ENCODE data around the gene PITPNC1.
"Not testable (repeated sequence)": the region's sequence is repeated elsewhere in the genome, so short reads cannot be mapped to it uniquely, and the experiment has no call there.

Gene PITPNC1

GRCh38 chr17:67430515-67430914 is 53.4 kb downstream of the PITPNC1 start:
- H3K4ac ChIP-seq (ENCODE audit: low read length); H3K27ac ChIP-seq (replicated peaks; ENCODE audit: low read length); H3K23ac ChIP-seq (ENCODE audit: low read depth, low read length, poor library complexity); H2BK12ac ChIP-seq (ENCODE audit: low read length); H4K8ac ChIP-seq (ENCODE audit: low read depth, low read length); H3K9me3 ChIP-seq (replicated peaks in 1 of 2; ENCODE audit: control insufficient read depth in 2 of 2, insufficient read depth in 1 of 2, low read depth in 1 of 2, low read length in 2 of 2); H2BK15ac ChIP-seq (ENCODE audit: low read length); H4K91ac ChIP-seq (ENCODE audit: low read depth, low read length, poor library complexity); DNase-seq (ENCODE audit: low spot score); H2BK120ac ChIP-seq (ENCODE audit: low read depth, low read length); H3K4me3 ChIP-seq (ENCODE audit: low read length in 2 of 2); H3K36me3 ChIP-seq (replicated peaks in 1 of 2; ENCODE audit: control insufficient read depth in 2 of 2, insufficient read depth in 2 of 2, low read length in 2 of 2); H2AK5ac ChIP-seq (ENCODE audit: low read depth, low read length); H3K18ac ChIP-seq (ENCODE audit: low read length); H3K4me1 ChIP-seq (ENCODE audit: control insufficient read depth in 2 of 2, insufficient read depth in 1 of 2, low read depth in 1 of 2, low read length in 2 of 2); H3K9ac ChIP-seq (ENCODE audit: low read depth, low read length, poor library complexity); H2AFZ ChIP-seq (ENCODE audit: low read length); H3K14ac ChIP-seq (ENCODE audit: low read length); H3K27me3 ChIP-seq (ENCODE audit: control insufficient read depth in 3 of 3, insufficient read depth in 3 of 3, low read depth in 1 of 3, low read length in 3 of 3); H3K4me2 ChIP-seq (ENCODE audit: insufficient read depth, low read length, poor library complexity, severe bottlenecking); H2BK5ac ChIP-seq (ENCODE audit: low read length); H3K79me1 ChIP-seq (ENCODE audit: low read depth, low read length): not testable (repeated sequence)
- WGBS, 2 donors (ENCODE audit: extremely low coverage in 2 of 2, insufficient read length in 2 of 2, insufficient replicate concordance in 1 of 2), result no CpG with 5 or more reads among the region's 4 CpGs

GRCh38 chr17:67431249-67432015 is 54.4 kb downstream of the PITPNC1 start:
- H2AK5ac ChIP-seq (ENCODE audit: low read depth, low read length), result no peak overlapping the region
- no peak overlapping the region for H3K4ac ChIP-seq (ENCODE audit: low read length)
- H3K23ac ChIP-seq (ENCODE audit: low read depth, low read length, poor library complexity), result no peak overlapping the region
- H3K9me3 ChIP-seq (replicated peaks in 1 of 2; ENCODE audit: control insufficient read depth in 2 of 2, insufficient read depth in 1 of 2, low read depth in 1 of 2, low read length in 2 of 2), result no peaks in the 10 kb centered on the region
- H2BK12ac ChIP-seq (ENCODE audit: low read length), result no peak overlapping the region
- H3K79me1 ChIP-seq (ENCODE audit: low read depth, low read length), result no peaks in the 10 kb centered on the region
- no peak overlapping the region for H3K27ac ChIP-seq (replicated peaks; ENCODE audit: low read length)
- no CpG with 5 or more reads among the region's 9 CpGs for WGBS, 2 donors (ENCODE audit: extremely low coverage in 2 of 2, insufficient read length in 2 of 2, insufficient replicate concordance in 1 of 2)
- no peak overlapping the region for H4K91ac ChIP-seq (ENCODE audit: low read depth, low read length, poor library complexity)
- H4K8ac ChIP-seq (ENCODE audit: low read depth, low read length), result no peak overlapping the region
- H2AFZ ChIP-seq (ENCODE audit: low read length), result no peak overlapping the region
- H3K18ac ChIP-seq (ENCODE audit: low read length), result no peak overlapping the region
- no peak overlapping the region for H2BK120ac ChIP-seq (ENCODE audit: low read depth, low read length)
- no peak overlapping the region for H3K14ac ChIP-seq (ENCODE audit: low read length)
- DNase-seq (ENCODE audit: low spot score), result no peak
- H3K27me3 ChIP-seq (ENCODE audit: control insufficient read depth in 3 of 3, insufficient read depth in 3 of 3, low read depth in 1 of 3, low read length in 3 of 3), result no peaks in the 10 kb centered on the region
- no peak overlapping the region for H2BK5ac ChIP-seq (ENCODE audit: low read length)
- H3K4me3 ChIP-seq (ENCODE audit: low read length in 2 of 2), result no peak overlapping the region
- H3K4me1 ChIP-seq (ENCODE audit: control insufficient read depth in 2 of 2, insufficient read depth in 1 of 2, low read depth in 1 of 2, low read length in 2 of 2), result no peaks in the 10 kb centered on the region
- no peak overlapping the region for H3K4me2 ChIP-seq (ENCODE audit: insufficient read depth, low read length, poor library complexity, severe bottlenecking)
- H2BK15ac ChIP-seq (ENCODE audit: low read length), result no peak overlapping the region
- no peak overlapping the region for H3K9ac ChIP-seq (ENCODE audit: low read depth, low read length, poor library complexity)
- no peaks in the 10 kb centered on the region for H3K36me3 ChIP-seq (replicated peaks in 1 of 2; ENCODE audit: control insufficient read depth in 2 of 2, insufficient read depth in 2 of 2, low read length in 2 of 2)

GRCh38 chr17:67433248-67433924 is 56.3 kb downstream of the PITPNC1 start:
- no peak overlapping the region for H3K18ac ChIP-seq (ENCODE audit: low read length)

GRCh38 chr17:67434061-67434525 is 57.0 kb downstream of the PITPNC1 start:
- Histone ChIP-seq H2BK15ac (ENCODE audit: low read length) (no peak overlapping the region), H3K27ac (replicated peaks; ENCODE audit: low read length) (no peak overlapping the region), H3K14ac (ENCODE audit: low read length) (no peak overlapping the region), H3K18ac (ENCODE audit: low read length) (peak overlapping the region; percentile 72), H3K23ac (ENCODE audit: low read depth, low read length, poor library complexity) (no peak overlapping the region), H3K27me3 (ENCODE audit: control insufficient read depth in 3 of 3, insufficient read depth in 3 of 3, low read depth in 1 of 3, low read length in 3 of 3) (no peaks in the 10 kb centered on the region), H2BK120ac (ENCODE audit: low read depth, low read length) (no peak overlapping the region), H2AFZ (ENCODE audit: low read length) (no peak overlapping the region), H3K4me2 (ENCODE audit: insufficient read depth, low read length, poor library complexity, severe bottlenecking) (no peak overlapping the region), H3K4me1 (ENCODE audit: control insufficient read depth in 2 of 2, insufficient read depth in 1 of 2, low read depth in 1 of 2, low read length in 2 of 2) (peaks cover 2% of the 10 kb centered on the region in 2 donors), H3K36me3 (replicated peaks in 1 of 2; ENCODE audit: control insufficient read depth in 2 of 2, insufficient read depth in 2 of 2, low read length in 2 of 2) (no peaks in the 10 kb centered on the region), H2AK5ac (ENCODE audit: low read depth, low read length) (no peak overlapping the region), H3K9ac (ENCODE audit: low read depth, low read length, poor library complexity) (no peak overlapping the region), H4K91ac (ENCODE audit: low read depth, low read length, poor library complexity) (no peak overlapping the region), H4K8ac (ENCODE audit: low read depth, low read length) (no peak overlapping the region), H2BK12ac (ENCODE audit: low read length) (no peak overlapping the region), H2BK5ac (ENCODE audit: low read length) (no peak overlapping the region), H3K4me3 (ENCODE audit: low read length in 2 of 2) (no peak overlapping the region), H3K9me3 (replicated peaks in 1 of 2; ENCODE audit: control insufficient read depth in 2 of 2, insufficient read depth in 1 of 2, low read depth in 1 of 2, low read length in 2 of 2) (no peaks in the 10 kb centered on the region), H3K79me1 (ENCODE audit: low read depth, low read length) (no peaks in the 10 kb centered on the region), H3K4ac (ENCODE audit: low read length) (no peak overlapping the region)
- no CpG with 5 or more reads among the region's 6 CpGs for WGBS, 2 donors (ENCODE audit: extremely low coverage in 2 of 2, insufficient read length in 2 of 2, insufficient replicate concordance in 1 of 2)
- no peak for DNase-seq (ENCODE audit: low spot score)

More at GRCh38 chr17:67433248-67433924, 56.3 kb downstream of the PITPNC1 start:
- Histone ChIP-seq H2AFZ (ENCODE audit: low read length) (no peak overlapping the region), H3K23ac (ENCODE audit: low read depth, low read length, poor library complexity) (no peak overlapping the region), H3K27ac (replicated peaks; ENCODE audit: low read length) (no peak overlapping the region), H2AK5ac (ENCODE audit: low read depth, low read length) (no peak overlapping the region), H3K4me2 (ENCODE audit: insufficient read depth, low read length, poor library complexity, severe bottlenecking) (no peak overlapping the region), H4K8ac (ENCODE audit: low read depth, low read length) (no peak overlapping the region), H3K4ac (ENCODE audit: low read length) (no peak overlapping the region), H3K36me3 (replicated peaks in 1 of 2; ENCODE audit: control insufficient read depth in 2 of 2, insufficient read depth in 2 of 2, low read length in 2 of 2) (no peaks in the 10 kb centered on the region), H3K9me3 (replicated peaks in 1 of 2; ENCODE audit: control insufficient read depth in 2 of 2, insufficient read depth in 1 of 2, low read depth in 1 of 2, low read length in 2 of 2) (no peaks in the 10 kb centered on the region), H3K4me1 (ENCODE audit: control insufficient read depth in 2 of 2, insufficient read depth in 1 of 2, low read depth in 1 of 2, low read length in 2 of 2) (no peaks in the 10 kb centered on the region), H3K27me3 (ENCODE audit: control insufficient read depth in 3 of 3, insufficient read depth in 3 of 3, low read depth in 1 of 3, low read length in 3 of 3) (no peaks in the 10 kb centered on the region), H3K14ac (ENCODE audit: low read length) (no peak overlapping the region), H2BK5ac (ENCODE audit: low read length) (no peak overlapping the region), H4K91ac (ENCODE audit: low read depth, low read length, poor library complexity) (no peak overlapping the region), H3K79me1 (ENCODE audit: low read depth, low read length) (no peaks in the 10 kb centered on the region), H2BK120ac (ENCODE audit: low read depth, low read length) (no peak overlapping the region), H2BK15ac (ENCODE audit: low read length) (no peak overlapping the region), H3K9ac (ENCODE audit: low read depth, low read length, poor library complexity) (no peak overlapping the region), H2BK12ac (ENCODE audit: low read length) (no peak overlapping the region), H3K4me3 (ENCODE audit: low read length in 2 of 2) (no peak overlapping the region)
- WGBS, 2 donors (ENCODE audit: extremely low coverage in 2 of 2, insufficient read length in 2 of 2, insufficient replicate concordance in 1 of 2), result no CpG with 5 or more reads among the region's 21 CpGs
- no peak for DNase-seq (ENCODE audit: low spot score)

All from neuronal stem cell (in vitro differentiated cells).